ENCODE measurements around the gene RNF182.
"Not testable (repeated sequence)": the region's sequence is repeated elsewhere in the genome, so short reads cannot be mapped to it uniquely, and the experiment has no call there.

The RNF182 gene

GRCh38 chr6:13924949-13925881 is at the start of gene RNF182:
RNF182 (plus strand) TSS chr6:13924952; CDS start chr6:13977120, 52,168 bp downstream.
- DNase-seq (ENCODE audit: low spot score), result no peak

- DNase-seq (ENCODE audit: low spot score), result no peak
These were observed 47.7 kb upstream of the RNF182 start for GRCh38 chr6:13877051-13877450.

- DNase-seq (ENCODE audit: low spot score), result not testable (repeated sequence)
These were observed 44.6 kb upstream of the RNF182 start for GRCh38 chr6:13880061-13880663.

GRCh38 chr6:13881621-13882165 is 43.1 kb upstream of the RNF182 start:
- DNase-seq (ENCODE audit: low spot score), result no peak

- no peak for DNase-seq (ENCODE audit: low spot score)
These were observed 40.8 kb upstream of the RNF182 start for GRCh38 chr6:13883966-13884365.

GRCh38 chr6:13884397-13884796 is 40.4 kb upstream of the RNF182 start:
- DNase-seq (ENCODE audit: low spot score), result no peak

GRCh38 chr6:13885601-13886000 is 39.2 kb upstream of the RNF182 start:
- DNase-seq (ENCODE audit: low spot score), result no peak

GRCh38 chr6:13886949-13887348 is 37.8 kb upstream of the RNF182 start:
- DNase-seq (ENCODE audit: low spot score), result no peak

GRCh38 chr6:13892017-13892645 is 32.6 kb upstream of the RNF182 start:
- no peak for DNase-seq (ENCODE audit: low spot score)

- no peak for DNase-seq (ENCODE audit: low spot score)
These were observed 21.8 kb upstream of the RNF182 start for GRCh38 chr6:13902922-13903321.

GRCh38 chr6:13903364-13903763 is 21.4 kb upstream of the RNF182 start:
- no peak for DNase-seq (ENCODE audit: low spot score)

GRCh38 chr6:13907001-13907350 is 17.8 kb upstream of the RNF182 start:
- DNase-seq (ENCODE audit: low spot score), result no peak

- no peak for DNase-seq (ENCODE audit: low spot score)
These were observed 17.0 kb upstream of the RNF182 start for GRCh38 chr6:13907614-13908215.

GRCh38 chr6:13908955-13909381 is 15.8 kb upstream of the RNF182 start:
- DNase-seq (ENCODE audit: low spot score), result peak; percentile 65

GRCh38 chr6:13910443-13910842 is 14.3 kb upstream of the RNF182 start:
- no peak for DNase-seq (ENCODE audit: low spot score)

GRCh38 chr6:13911337-13911736 is 13.4 kb upstream of the RNF182 start:
- DNase-seq (ENCODE audit: low spot score), result no peak

- DNase-seq (ENCODE audit: low spot score), result no peak
These were observed 11.3 kb upstream of the RNF182 start for GRCh38 chr6:13913226-13914001.

- DNase-seq (ENCODE audit: low spot score), result peak; percentile 41
These were observed 10.4 kb upstream of the RNF182 start for GRCh38 chr6:13914351-13914750.

- DNase-seq (ENCODE audit: low spot score), result peak; percentile 62
These were observed 9.1 kb upstream of the RNF182 start for GRCh38 chr6:13915561-13916229.

- DNase-seq (ENCODE audit: low spot score), result no peak
These were observed 8.4 kb upstream of the RNF182 start for GRCh38 chr6:13916230-13916944.

Measured in globus pallidus (tissue), 1 donor.